ENCODE results near the gene DPYSL4.

DPYSL4 gene

GRCh38 chr10:132230557-132231210, 43.9 kb downstream of the DPYSL4 start:
- DNase-seq = no peak

GRCh38 chr10:132231656-132232022, 44.9 kb downstream of the DPYSL4 start:
- DNase-seq = no peak

GRCh38 chr10:132232023-132232951, 45.5 kb downstream of the DPYSL4 start:
- no peak for DNase-seq

- no peak for DNase-seq
Observed at GRCh38 chr10:132232981-132233380, 46.2 kb downstream of the DPYSL4 start.

- DNase-seq = no peak
Observed at GRCh38 chr10:132233501-132234085, 46.8 kb downstream of the DPYSL4 start.

GRCh38 chr10:132234860-132235259, 48.1 kb downstream of the DPYSL4 start:
- no peak for DNase-seq

- DNase-seq = no peak
Observed at GRCh38 chr10:132236161-132236560, 49.4 kb downstream of the DPYSL4 start.

GRCh38 chr10:132236881-132237280, 50.1 kb downstream of the DPYSL4 start:
- DNase-seq = no peak

- DNase-seq = no peak
Observed at GRCh38 chr10:132237396-132237795, 50.6 kb downstream of the DPYSL4 start.

GRCh38 chr10:132237871-132238270, 51.1 kb downstream of the DPYSL4 start:
- no peak for DNase-seq

- DNase-seq = no peak
Observed at GRCh38 chr10:132238371-132239125, 51.8 kb downstream of the DPYSL4 start.

GRCh38 chr10:132239126-132240031, 52.6 kb downstream of the DPYSL4 start:
- no peak for DNase-seq

- no peak for DNase-seq
Observed at GRCh38 chr10:132240156-132240555, 53.4 kb downstream of the DPYSL4 start.

- no peak for DNase-seq
Observed at GRCh38 chr10:132240581-132240980, 53.8 kb downstream of the DPYSL4 start.

GRCh38 chr10:132241086-132241485, 54.3 kb downstream of the DPYSL4 start:
- DNase-seq = no peak

- no peak for DNase-seq
Observed at GRCh38 chr10:132241496-132241895, 54.7 kb downstream of the DPYSL4 start.

GRCh38 chr10:132242103-132242840, 55.5 kb downstream of the DPYSL4 start:
- no peak for DNase-seq

GRCh38 chr10:132243141-132243540, 56.4 kb downstream of the DPYSL4 start:
- no peak for DNase-seq

GRCh38 chr10:132243626-132244025, 56.9 kb downstream of the DPYSL4 start:
- no peak for DNase-seq

- no peak for DNase-seq
Observed at GRCh38 chr10:132245056-132245455, 58.3 kb downstream of the DPYSL4 start.

GRCh38 chr10:132246296-132246695, 59.5 kb downstream of the DPYSL4 start:
- no peak for DNase-seq

Measured in stimulated activated CD4-positive, alpha-beta T cell treated with anti-CD3 and anti-CD28 coated beads, Interleukin-12 subunit alpha, Interleukin-12 subunit beta, amount 100 ng/mL, for 4 hours (primary cell).